Activated B cell treated with CpG ODN at 0.5 μM for 24 hours (primary cell): ENCODE data around the gene STAT3. TPM values are rescaled to one million over a fixed set of nuclear protein-coding genes. Genes with fewer than 3 reads are reported as not detected.
A peak's percentile ranks its signal among the peaks of the same experiment; 100 is the strongest.

Source experiments
- ATAC-seq: fragments of 200-7000 bp; cut with Tn5 transposase; one replicate; pipeline ENCODE4 v1.10.0; 2021; ENCODE audit warnings: low read depth, mild to moderate bottlenecking, moderate library complexity
- CTCF ChIA-PET: fragments of 350-600 bp; sonication (Branson Sonifier 250); formaldehyde crosslinking; loops from one replicate; lab custom pipeline; 2021; ENCODE audit warnings: antibody characterized with exemption; lab: Charles Lee
- POLR2A ChIA-PET: fragments of 350-600 bp; sonication (Branson Sonifier 250); formaldehyde crosslinking; loops from one replicate; lab custom pipeline; 2021; ENCODE audit warnings: antibody characterized with exemption; lab: Charles Lee
- DNase-seq: peaks from one replicate; pipeline ENCODE4 v3.0.0; 2022
- H3K27ac Mint-ChIP-seq: one replicate; pipeline ENCODE4 v1.8.0; 2020; ENCODE audit warnings: mixed read lengths
- H3K27me3 Mint-ChIP-seq: one replicate; pipeline ENCODE4 v1.8.0; 2021; ENCODE audit warnings: mixed read lengths
- H3K36me3 Mint-ChIP-seq: one replicate; pipeline ENCODE4 v1.8.0; 2021; ENCODE audit warnings: low read depth, mixed read lengths
- H3K4me1 Mint-ChIP-seq: one replicate; pipeline ENCODE4 v1.8.0; 2021; ENCODE audit warnings: mixed read lengths
- H3K4me3 Mint-ChIP-seq: one replicate; pipeline ENCODE4 v1.8.0; 2020; ENCODE audit warnings: mild to moderate bottlenecking, mixed read lengths
- H3K9me3 Mint-ChIP-seq: one replicate; pipeline ENCODE4 v1.8.0; 2020; ENCODE audit warnings: mixed read lengths
- CTCF ChIP-seq: fragments of 200-600 bp; IDR thresholded peaks from one replicate; pipeline ENCODE4 v1.8.0; 2022; ENCODE audit warnings: antibody characterized with exemption, mild to moderate bottlenecking
- intact Hi-C: fragments of 100-400 bp; cut with micrococcal nuclease; formaldehyde crosslinking; loops from one replicate; pipeline ENCODE4 v1.15.1; 2024
- total RNA-seq: library from RNA; stranded (reverse); gene quantifications from 2 replicates; pipeline ENCODE4 v1.2.3, GENCODE V29; 2022

STAT3 gene
- total RNA-seq, 1 donor from 2014 or later: 233 TPM

GRCh38 chr17:42288803-42289610 lies 99.2 kb downstream of the STAT3 start:
- peaks cover 42% of the 10 kb centered on the region for H3K36me3 Mint-ChIP-seq
- H3K4me3 Mint-ChIP-seq: peak overlapping the region; percentile 94
- POLR2A ChIA-PET: interaction anchor here (0.5 to 5.2 kb wide), 19 partner anchors 10 to 370 kb away, joined by 3 to 61 read pairs (median 5); partner anchors contain the start of genes ACLY, DNAJC7, GHDC and HCRT
- H3K9me3 Mint-ChIP-seq: no peaks in the 10 kb centered on the region
- intact Hi-C loops: loop anchor here (1.0 to 10.0 kb wide), 6 partner anchors 41 to 322 kb away; partner anchors contain the start of genes CNP, DNAJC7 and KCNH4
- H3K27ac Mint-ChIP-seq: peak overlapping the region; percentile 86
- H3K4me1 Mint-ChIP-seq: peaks cover 51% of the 10 kb centered on the region
- peak; percentile 19 for ATAC-seq
- CTCF ChIA-PET: interaction anchor here (0.8 to 1.9 kb wide), 4 partner anchors 13 to 114 kb away, joined by 3 to 10 read pairs (median 4); no protein-coding TSS in a partner anchor
- no peak for TF ChIP-seq CTCF
- H3K27me3 Mint-ChIP-seq: no peaks in the 10 kb centered on the region
- DNase-seq: peak; percentile 50

GRCh38 chr17:42287977-42288802 lies 100.1 kb downstream of the STAT3 start, which contains the start of gene STAT5A:
Gene STAT5A, plus strand, starts transcription at chr17:42288498. Its CDS starts 914 bp downstream, at chr17:42289412.
- intact Hi-C loops: loop anchor here (1.0 to 10.0 kb wide), 8 partner anchors 12 to 321 kb away; partner anchors contain the start of genes CNP, DNAJC7, KCNH4 and STAT3
- TF ChIP-seq CTCF: no peak
- H3K4me1 Mint-ChIP-seq: peaks cover 51% of the 10 kb centered on the region

DNA sequence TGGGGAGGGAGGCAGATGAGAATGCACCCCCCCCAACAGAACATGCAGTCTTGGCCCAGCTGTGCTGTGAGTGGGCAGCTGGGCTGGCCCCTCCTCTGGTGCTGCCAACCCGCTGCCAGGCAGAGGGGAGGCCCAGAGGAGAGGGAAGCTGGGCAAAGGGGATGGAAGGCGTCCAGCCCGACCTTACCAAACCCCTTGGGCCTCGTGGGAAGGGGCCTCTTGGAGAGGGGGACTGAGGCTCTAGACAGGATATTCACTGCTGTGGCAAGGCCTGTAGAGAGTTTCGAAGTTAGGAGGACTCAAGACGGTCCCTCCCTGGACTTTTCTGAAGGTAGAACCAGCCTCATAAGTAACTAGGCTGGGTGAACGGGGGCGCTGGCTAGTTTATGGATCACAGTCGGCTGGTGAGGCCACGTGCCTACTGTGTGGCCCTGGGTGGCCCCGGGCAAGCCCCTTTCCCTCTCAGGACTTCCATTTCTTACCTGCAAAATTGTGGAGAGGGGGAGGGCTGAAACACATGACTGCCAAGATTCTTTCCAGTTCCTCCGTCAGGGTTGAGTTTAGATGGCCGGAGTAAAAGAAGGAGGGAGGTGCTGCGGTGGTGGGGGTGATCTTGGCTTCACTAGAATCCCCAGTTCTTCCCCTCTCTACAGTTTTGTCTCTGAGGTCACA lies 100.8 kb downstream of the STAT3 start:
- intact Hi-C loops: loop anchor here (1.0 to 10.0 kb wide), 6 partner anchors 11 to 320 kb away; partner anchors contain the start of genes CNP, DNAJC7, KCNH4 and STAT3
- Mint-ChIP-seq H3K4me3 (peak overlapping the region; percentile 94), H3K27ac (peak overlapping the region; percentile 97), H3K36me3 (peaks cover 30% of the 10 kb centered on the region), H3K27me3 (no peaks in the 10 kb centered on the region), H3K9me3 (no peaks in the 10 kb centered on the region), H3K4me1 (peaks cover 51% of the 10 kb centered on the region)
- ATAC-seq (peak; percentile 37), DNase-seq (peak; percentile 41)
- ChIA-PET CTCF (interaction anchor here (2.2 kb wide), 1 partner anchor 65 kb away, joined by 6 read pairs; no protein-coding TSS in a partner anchor), POLR2A (interaction anchor here (0.6 to 5.2 kb wide), 20 partner anchors 9 to 1964 kb away, joined by 3 to 61 read pairs (median 4); partner anchors contain the start of genes DNAJC7, GHDC, STAT3 and STAT5B)
- no peak for TF ChIP-seq CTCF

More at GRCh38 chr17:42287977-42288802, 100.1 kb downstream of the STAT3 start, which contains the start of gene STAT5A:
- Mint-ChIP-seq H3K27me3 (no peaks in the 10 kb centered on the region), H3K9me3 (no peaks in the 10 kb centered on the region), H3K27ac (peak within 1 kb of the TSS; percentile 97), H3K36me3 (peaks cover 35% of the 10 kb centered on the region), H3K4me3 (peak within 1 kb of the TSS; percentile 94)
- CTCF ChIA-PET: interaction anchor here (0.8 to 2.2 kb wide), 5 partner anchors 14 to 114 kb away, joined by 3 to 10 read pairs (median 5); no protein-coding TSS in a partner anchor
- DNase-seq (peak; percentile 70), ATAC-seq (peak; percentile 77)
- POLR2A ChIA-PET: interaction anchor here (0.7 to 5.2 kb wide), 20 partner anchors 10 to 485 kb away, joined by 3 to 61 read pairs (median 4); partner anchors contain the start of genes DNAJC7, GHDC, HCRT and STAT3

GRCh38 chr17:42286411-42287221 lies 101.6 kb downstream of the STAT3 start:
- peaks cover 47% of the 10 kb centered on the region for H3K4me1 Mint-ChIP-seq
- peaks cover 23% of the 10 kb centered on the region for H3K36me3 Mint-ChIP-seq
- peak overlapping the region; percentile 97 for H3K27ac Mint-ChIP-seq
- POLR2A ChIA-PET: interaction anchor here (0.6 to 5.2 kb wide), 14 partner anchors 8 to 1964 kb away, joined by 3 to 61 read pairs (median 4); partner anchors contain the start of genes DNAJC7, GHDC, STAT3 and STAT5B
- no peaks in the 10 kb centered on the region for H3K27me3 Mint-ChIP-seq
- H3K4me3 Mint-ChIP-seq: peak overlapping the region; percentile 94
- no peak for TF ChIP-seq CTCF
- no peak for DNase-seq
- CTCF ChIA-PET: interaction anchor here (2.2 kb wide), 1 partner anchor 64 kb away, joined by 6 read pairs; no protein-coding TSS in a partner anchor
- intact Hi-C loops: loop anchor here (1.0 to 10.0 kb wide), 6 partner anchors 10 to 319 kb away; partner anchors contain the start of genes CNP, DNAJC7, KCNH4 and STAT3
- no peaks in the 10 kb centered on the region for H3K9me3 Mint-ChIP-seq
- no peak for ATAC-seq
